Aorta (tissue), 5 donors: Measurements from ENCODE around the gene DSCAM. TPM values are rescaled to one million over a fixed set of nuclear protein-coding genes. Genes with fewer than 3 reads are reported as not detected.
"Not testable (repeated sequence)": the region's sequence is repeated elsewhere in the genome, so short reads cannot be mapped to it uniquely, and the experiment has no call there.

Experiments
- ATAC-seq: fragments of 200-7000 bp; cut with Tn5 transposase; one replicate; pipeline ENCODE4 v1.9.1; 2022; ENCODE audit warnings: moderate library complexity; ENCODE audit not compliant: low FRiP score
- DNase-seq, 2 donors: peaks; one replicate each; pipeline ENCODE4 v3.0.0-alpha.2; 2020
- H3K27ac ChIP-seq, 2 donors: one replicate each; pipeline ENCODE4 v1.5.1; 2013; ENCODE audit warnings: low read length in 2 of 2, mild to moderate bottlenecking in 2 of 2, moderate library complexity in 2 of 2, control low read depth in 1 of 2, inconsistent platforms in 1 of 2, low read depth in 1 of 2
- H3K27me3 ChIP-seq, 2 donors: one replicate each; pipeline ENCODE4 v1.6.1; 2013; ENCODE audit warnings: control low read depth in 1 of 2, low read length in 1 of 2, mild to moderate bottlenecking in 1 of 2, moderate library complexity in 1 of 2; ENCODE audit not compliant: insufficient read depth in 2 of 2, control insufficient read depth in 1 of 2
- H3K36me3 ChIP-seq, 2 donors: one replicate each; pipeline ENCODE4 v1.6.1; 2013; ENCODE audit warnings: control low read depth in 1 of 2, low read length in 1 of 2, mild to moderate bottlenecking in 1 of 2; ENCODE audit not compliant: insufficient read depth in 2 of 2, control insufficient read depth in 1 of 2
- H3K4me1 ChIP-seq, 2 donors: one replicate each; pipeline ENCODE4 v1.6.1; 2013; ENCODE audit warnings: low read length in 2 of 2, control low read depth in 1 of 2, mild to moderate bottlenecking in 1 of 2, moderate library complexity in 1 of 2; ENCODE audit not compliant: insufficient read depth in 2 of 2, control insufficient read depth in 1 of 2
- H3K4me3 ChIP-seq, 2 donors: one replicate each; pipeline ENCODE4 v1.5.1; 2013; ENCODE audit warnings: low read length in 2 of 2, control low read depth in 1 of 2, mild to moderate bottlenecking in 1 of 2
- H3K9me3 ChIP-seq: one replicate; pipeline ENCODE4 v1.6.1; 2013; ENCODE audit warnings: mild to moderate bottlenecking, low read length; ENCODE audit not compliant: control insufficient read depth
- whole genome bisulfite sequencing, 2 donors: extraction: QIAGEN DNeasy Blood & Tissue Kit; methylation state at CpG; one replicate each; pipeline ENCODE4 v1.1.7; 2013; 5-methylcytosine and 5-hydroxymethylcytosine counted together
- intact Hi-C, 2 donors: fragments of 100-400 bp; cut with DNase I; formaldehyde crosslinking; loops; one replicate each; pipeline versions ENCODE4 v1.14.2 to v1.15.0; 2022
- polyA plus RNA-seq, 2 donors: library from polyadenylated mRNA; stranded (reverse); fragments of 200-250 nt; gene quantifications; one replicate each; pipeline ENCODE4 v1.2.3, GENCODE V29; 2013
- total RNA-seq, 2 donors: library from RNA; stranded (reverse); fragmentation: NEBNext Ultra II Directional; extraction: Animal tissue kit (Norgen Biotek cat#: 25700); gene quantifications; one replicate each; pipeline ENCODE4 v1.2.1, GENCODE V29; 2021
- donor health status: healthy with polysubstance abuse.
- donor health status: Bipolar disorder and iron deficiency.
- donor health status: DM: no; HTN: no; CAD: no.
- donor health status: DM: no; HTN: no; CAD: no.
- donor health status: DM: yes; HTN: yes; CAD: no.

DSCAM gene
- total and polyA plus RNA-seq, 4 donors: not detected

DNA sequence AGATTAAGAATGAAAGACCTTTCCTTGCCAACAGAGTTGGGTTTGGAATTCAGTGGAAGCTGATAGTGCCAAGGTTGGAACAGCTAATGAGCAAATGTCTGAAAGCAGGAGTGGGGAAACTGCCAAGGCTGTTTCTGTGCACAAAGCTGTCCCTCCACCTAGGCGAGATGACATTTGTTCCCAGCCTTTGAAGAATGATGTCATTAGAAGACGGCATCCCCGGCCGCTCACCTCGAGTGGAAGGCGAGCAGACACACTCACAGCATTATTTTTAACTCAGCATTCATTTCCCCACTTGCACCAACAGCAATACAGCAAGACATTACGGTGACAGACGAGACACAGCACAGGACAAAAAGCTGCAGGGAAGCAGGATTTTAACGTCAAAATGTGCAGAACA lies 515.8 kb downstream of the DSCAM start:
- ATAC-seq (no peak), DNase-seq (no peak)
- no peaks in the 10 kb centered on the region for H3K4me1 ChIP-seq
- H3K36me3 ChIP-seq: no peaks in the 10 kb centered on the region
- no peaks in the 10 kb centered on the region for H3K27me3 ChIP-seq
- intact Hi-C loops: no loop called here
- H3K4me3 ChIP-seq: no peak overlapping the region
- H3K9me3 ChIP-seq: no peaks in the 10 kb centered on the region
- 9 to 10% methylated on average over 9 of the region's 9 CpGs for WGBS, 2 donors
- no peak overlapping the region for H3K27ac ChIP-seq

GRCh38 chr21:40324389-40324788 lies 522.6 kb downstream of the DSCAM start:
- no peak overlapping the region for H3K4me3 ChIP-seq
- intact Hi-C loops: no loop called here
- H3K27me3 ChIP-seq: no peaks in the 10 kb centered on the region
- H3K27ac ChIP-seq: no peak overlapping the region
- H3K9me3 ChIP-seq: peaks cover 3% of the 10 kb centered on the region
- H3K4me1 ChIP-seq: no peaks in the 10 kb centered on the region
- WGBS, 2 donors: 21 to 22% methylated on average over 1 of the region's 1 CpG
- no peaks in the 10 kb centered on the region for H3K36me3 ChIP-seq
- DNase-seq: no peak
- ATAC-seq: no peak

DNA sequence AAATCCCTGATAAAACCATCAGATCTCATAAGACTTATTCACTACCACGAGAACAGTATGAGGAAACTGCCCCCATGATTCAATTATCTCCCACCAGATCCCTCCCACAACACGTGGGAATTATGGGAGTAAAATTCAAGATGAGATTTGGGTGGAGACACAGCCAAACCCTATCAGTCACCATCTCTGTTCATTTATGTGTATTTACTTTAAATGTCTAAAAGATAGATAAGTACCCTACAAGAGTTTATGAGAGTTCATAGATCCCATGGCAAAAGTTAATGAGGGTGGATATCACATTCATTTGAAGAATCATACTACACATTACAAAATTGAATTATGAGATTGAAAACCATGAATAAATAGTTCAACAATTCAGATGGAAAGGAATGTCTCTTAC lies 526.2 kb downstream of the DSCAM start:
- H3K27ac ChIP-seq, ATAC-seq, H3K4me1 ChIP-seq, H3K27me3 ChIP-seq, H3K4me3 ChIP-seq, H3K36me3 ChIP-seq, H3K9me3 ChIP-seq, intact Hi-C loops, DNase-seq: not testable (repeated sequence)
- 52 to 60% methylated on average over 2 of the region's 2 CpGs for WGBS, 2 donors

GRCh38 chr21:40318371-40318770 lies 528.6 kb downstream of the DSCAM start:
- no peaks in the 10 kb centered on the region for H3K4me1 ChIP-seq
- 88 to 90% methylated on average over 9 of the region's 9 CpGs for WGBS, 2 donors
- ATAC-seq (no peak), DNase-seq (no peak)
- H3K36me3 ChIP-seq: no peaks in the 10 kb centered on the region
- peaks cover 3% of the 10 kb centered on the region for H3K9me3 ChIP-seq
- intact Hi-C loops: loop anchor here in 1 of 2 donors (10.0 kb wide), 1 partner anchor 76 kb away; no protein-coding TSS in a partner anchor
- no peak overlapping the region for H3K4me3 ChIP-seq
- H3K27me3 ChIP-seq: no peaks in the 10 kb centered on the region
- H3K27ac ChIP-seq: no peak overlapping the region

GRCh38 chr21:40316104-40316503 lies 530.9 kb downstream of the DSCAM start:
- WGBS, 2 donors: 71 to 72% methylated on average over 3 of the region's 3 CpGs
- Histone ChIP-seq H3K27me3 (no peaks in the 10 kb centered on the region), H3K9me3 (no peaks in the 10 kb centered on the region), H3K4me3 (no peak overlapping the region), H3K27ac (no peak overlapping the region), H3K36me3 (no peaks in the 10 kb centered on the region), H3K4me1 (no peaks in the 10 kb centered on the region)
- ATAC-seq (no peak), DNase-seq (no peak)
- intact Hi-C loops: loop anchor here in 1 of 2 donors (10.0 kb wide), 1 partner anchor 79 kb away; no protein-coding TSS in a partner anchor

GRCh38 chr21:40315626-40316025 lies 531.3 kb downstream of the DSCAM start:
- H3K36me3 ChIP-seq: no peaks in the 10 kb centered on the region
- no peaks in the 10 kb centered on the region for H3K9me3 ChIP-seq
- WGBS, 2 donors: 68 to 76% methylated on average over 1 of the region's 1 CpG
- H3K27me3 ChIP-seq: no peaks in the 10 kb centered on the region
- no peaks in the 10 kb centered on the region for H3K4me1 ChIP-seq
- intact Hi-C loops: loop anchor here in 1 of 2 donors (10.0 kb wide), 1 partner anchor 79 kb away; no protein-coding TSS in a partner anchor
- no peak overlapping the region for H3K4me3 ChIP-seq
- no peak for ATAC-seq
- no peak overlapping the region for H3K27ac ChIP-seq
- DNase-seq: no peak

- no peaks in the 10 kb centered on the region for H3K9me3 ChIP-seq
- WGBS, 2 donors: 71 to 78% methylated on average over 4 of the region's 4 CpGs
- ATAC-seq: no peak
- no peaks in the 10 kb centered on the region for H3K4me1 ChIP-seq
- H3K27ac ChIP-seq: no peak overlapping the region
- no peak for DNase-seq
- no peaks in the 10 kb centered on the region for H3K27me3 ChIP-seq
- H3K36me3 ChIP-seq: no peaks in the 10 kb centered on the region
- no peak overlapping the region for H3K4me3 ChIP-seq
- intact Hi-C loops: loop anchor here in 1 of 2 donors (10.0 kb wide), 1 partner anchor 82 kb away; no protein-coding TSS in a partner anchor
Observed at GRCh38 chr21:40313260-40313659, 533.7 kb downstream of the DSCAM start.

- no peaks in the 10 kb centered on the region for H3K27me3 ChIP-seq
- H3K27ac ChIP-seq: no peak overlapping the region
- WGBS, 2 donors: 54 to 60% methylated on average over 3 of the region's 3 CpGs
- no peak for ATAC-seq
- H3K9me3 ChIP-seq: peaks cover 3% of the 10 kb centered on the region
- no peaks in the 10 kb centered on the region for H3K36me3 ChIP-seq
- DNase-seq: no peak
- no peak overlapping the region for H3K4me3 ChIP-seq
- intact Hi-C loops: no loop called here
- H3K4me1 ChIP-seq: no peaks in the 10 kb centered on the region
Observed at GRCh38 chr21:40300300-40300699, 546.7 kb downstream of the DSCAM start.

DNA sequence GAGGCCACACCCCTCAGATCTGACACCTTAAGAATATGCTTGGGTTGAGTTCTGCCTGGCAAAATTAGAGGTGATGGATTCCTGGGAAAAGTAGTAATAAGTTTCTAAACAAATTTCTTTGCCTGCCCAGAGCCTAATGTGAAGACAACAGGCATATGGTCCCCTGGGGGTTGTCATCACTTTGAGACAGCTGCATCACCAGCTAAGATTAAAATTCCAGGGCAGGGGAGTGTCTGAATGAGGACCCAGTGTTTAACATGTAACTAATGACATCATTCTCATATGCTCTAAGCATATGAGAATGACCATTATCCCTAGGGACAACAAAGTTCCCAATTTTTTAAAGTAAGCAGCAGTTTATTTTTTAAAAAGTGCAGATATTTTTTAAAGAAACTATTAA lies 547.5 kb downstream of the DSCAM start:
- ATAC-seq: no peak
- no peaks in the 10 kb centered on the region for H3K27me3 ChIP-seq
- no peak for DNase-seq
- peaks cover 3% of the 10 kb centered on the region for H3K9me3 ChIP-seq
- no peaks in the 10 kb centered on the region for H3K36me3 ChIP-seq
- intact Hi-C loops: no loop called here
- no peak overlapping the region for H3K4me3 ChIP-seq
- H3K4me1 ChIP-seq: no peaks in the 10 kb centered on the region
- H3K27ac ChIP-seq: no peak overlapping the region
